ENCODE results near the gene POM121L2. TPM values are rescaled to one million over a fixed set of nuclear protein-coding genes. Genes with fewer than 3 reads are reported as not detected.

POM121L2 gene
- total RNA-seq, 1 experiment from 2014 or later = not detected

GRCh38 chr6:27332692-27333641, 20.9 kb upstream of the POM121L2 start:
- H3K18ac ChIP-seq (ENCODE audit: insufficient read length, low read depth, low read length) = no peak overlapping the region
- Mint-ChIP-seq H3K27ac (peak overlapping the region in 1 of 3 experiments; percentile 71; a peak in 4 of 7 replicates), H3K4me1 (peaks cover 11% of the 10 kb centered on the region in 2 experiments; a peak in 3 of 4 replicates), H3K36me3 (ENCODE audit: insufficient read depth in 1 of 3, low read depth in 3 of 3) (no peaks in the 10 kb centered on the region), H3K9me3 (no peaks in the 10 kb centered on the region; a peak in 2 of 5 replicates), H3K4me3 (peak overlapping the region; percentile 80 to 92), H3K27me3 (ENCODE audit: low read depth) (peaks cover 4% of the 10 kb centered on the region)
- H3K4me1 ChIP-seq (ENCODE audit: insufficient read depth, low read length) = no peaks in the 10 kb centered on the region
- H2AFZ ChIP-seq (ENCODE audit: low read length) = peak overlapping the region; percentile 98
- H3K4me2 ChIP-seq (ENCODE audit: insufficient read depth, insufficient read length, low read length) = peak overlapping the region; percentile 56
- H3K79me1 ChIP-seq (ENCODE audit: insufficient read depth, low read depth, low read length, poor library complexity, severe bottlenecking) = no peaks in the 10 kb centered on the region
- no peaks in the 10 kb centered on the region; the same call in 1 of the 2 replicates for H3K27me3 ChIP-seq (ENCODE audit: insufficient read depth, low read length)
- no peak overlapping the region for H2BK12ac ChIP-seq (ENCODE audit: insufficient read length, low read depth, low read length)
- H2BK5ac ChIP-seq (ENCODE audit: insufficient read length, low read length) = no peak overlapping the region
- no peak overlapping the region for H2BK120ac ChIP-seq (ENCODE audit: low read depth, low read length, poor library complexity, severe bottlenecking)
- H4K5ac ChIP-seq (ENCODE audit: insufficient read length, low read depth, low read length) = no peak overlapping the region
- H3K9ac ChIP-seq (ENCODE audit: extremely low read depth, insufficient read length, low read length) = peak overlapping the region; percentile 71
- no peak overlapping the region for H3T11ph ChIP-seq (ENCODE audit: low read length)
- no peak overlapping the region for H3K23ac ChIP-seq (ENCODE audit: insufficient read length, low read depth, low read length)
- H2BK15ac ChIP-seq (ENCODE audit: low read depth, low read length) = no peak overlapping the region
- H3K14ac ChIP-seq (ENCODE audit: insufficient read depth, low read length) = no peak overlapping the region
- no peak overlapping the region for H2AK5ac ChIP-seq (ENCODE audit: insufficient read length, low read length)
- H3K4ac ChIP-seq (ENCODE audit: low read depth, low read length) = no peak overlapping the region
- WGBS (ENCODE audit: extremely low coverage, insufficient read length, low lambda C conversion rate) = no CpG with 5 or more reads among the region's 32 CpGs
- DNase-seq = peak; percentile 73
- no peaks in the 10 kb centered on the region for H3K9me3 ChIP-seq (ENCODE audit: control insufficient read depth, low read depth, low read length)
- H3K56ac ChIP-seq (ENCODE audit: insufficient read length, low read depth, low read length) = no peak overlapping the region
- no peaks in the 10 kb centered on the region for H3K79me2 ChIP-seq (ENCODE audit: insufficient read depth, low read length)
- H4K8ac ChIP-seq (replicated peaks; ENCODE audit: insufficient read length, low read depth, low read length) = no peak overlapping the region
- H4K20me1 ChIP-seq (ENCODE audit: control insufficient read depth, insufficient read depth, insufficient read length) = no peaks in the 10 kb centered on the region
- no peak overlapping the region for H2BK20ac ChIP-seq (ENCODE audit: low read depth, low read length, poor library complexity, severe bottlenecking)
- no peak overlapping the region for H4K91ac ChIP-seq (ENCODE audit: insufficient read length, low read depth, low read length)
- H3K23me2 ChIP-seq (ENCODE audit: insufficient read length, low read depth, low read length, poor library complexity, severe bottlenecking) = peaks cover 3% of the 10 kb centered on the region
- TF ChIP-seq CTCF (conservative IDR thresholded peaks at IDR 0.05) = no peak
- H3K27ac ChIP-seq (ENCODE audit: insufficient read length, low read depth, low read length) = no peak overlapping the region
